ENCODE results near the gene TRIM52. TPM values are rescaled to one million over a fixed set of nuclear protein-coding genes. Genes with fewer than 3 reads are reported as not detected.

Gene TRIM52
- total and polyA plus RNA-seq, 4 donors = 13.2 to 35.8 (median 21.9) TPM

GRCh38 chr5:181235689-181236366, 25.1 kb downstream of the TRIM52 start:
- Histone ChIP-seq H3K27me3 (ENCODE audit: control insufficient read depth, insufficient read depth, low read length) (no peaks in the 10 kb centered on the region), H3K27ac (ENCODE audit: low read depth, low read length) (no peak overlapping the region), H3K9me3 (ENCODE audit: control insufficient read depth, insufficient read depth, low read length) (no peaks in the 10 kb centered on the region), H3K4me1 (ENCODE audit: control insufficient read depth, insufficient read depth, low read length) (peaks cover 17% of the 10 kb centered on the region), H3K36me3 (ENCODE audit: control insufficient read depth, insufficient read depth, low read length) (peaks cover 90% of the 10 kb centered on the region), H3K4me3 (ENCODE audit: low read depth, low read length) (no peak overlapping the region)
- 50% methylated on average over 4 of the region's 5 CpGs for WGBS (ENCODE audit: insufficient coverage)
- no peak for DNase-seq (ENCODE audit: low read depth in 4 of 6, low spot score in 6 of 6)

GRCh38 chr5:181235323-181235688, 25.6 kb downstream of the TRIM52 start:
- 24% methylated on average over 3 of the region's 5 CpGs for WGBS (ENCODE audit: insufficient coverage)
- H3K4me3 ChIP-seq (ENCODE audit: low read depth, low read length) = no peak overlapping the region
- peaks cover 17% of the 10 kb centered on the region for H3K4me1 ChIP-seq (ENCODE audit: control insufficient read depth, insufficient read depth, low read length)
- peaks cover 90% of the 10 kb centered on the region for H3K36me3 ChIP-seq (ENCODE audit: control insufficient read depth, insufficient read depth, low read length)
- no peaks in the 10 kb centered on the region for H3K9me3 ChIP-seq (ENCODE audit: control insufficient read depth, insufficient read depth, low read length)
- H3K27me3 ChIP-seq (ENCODE audit: control insufficient read depth, insufficient read depth, low read length) = no peaks in the 10 kb centered on the region
- H3K27ac ChIP-seq (ENCODE audit: low read depth, low read length) = peak overlapping the region; percentile 25
- DNase-seq (ENCODE audit: low read depth in 4 of 6, low spot score in 6 of 6) = peak in 3 of 6 donors; percentile 49 to 79 (median 77)

DNA sequence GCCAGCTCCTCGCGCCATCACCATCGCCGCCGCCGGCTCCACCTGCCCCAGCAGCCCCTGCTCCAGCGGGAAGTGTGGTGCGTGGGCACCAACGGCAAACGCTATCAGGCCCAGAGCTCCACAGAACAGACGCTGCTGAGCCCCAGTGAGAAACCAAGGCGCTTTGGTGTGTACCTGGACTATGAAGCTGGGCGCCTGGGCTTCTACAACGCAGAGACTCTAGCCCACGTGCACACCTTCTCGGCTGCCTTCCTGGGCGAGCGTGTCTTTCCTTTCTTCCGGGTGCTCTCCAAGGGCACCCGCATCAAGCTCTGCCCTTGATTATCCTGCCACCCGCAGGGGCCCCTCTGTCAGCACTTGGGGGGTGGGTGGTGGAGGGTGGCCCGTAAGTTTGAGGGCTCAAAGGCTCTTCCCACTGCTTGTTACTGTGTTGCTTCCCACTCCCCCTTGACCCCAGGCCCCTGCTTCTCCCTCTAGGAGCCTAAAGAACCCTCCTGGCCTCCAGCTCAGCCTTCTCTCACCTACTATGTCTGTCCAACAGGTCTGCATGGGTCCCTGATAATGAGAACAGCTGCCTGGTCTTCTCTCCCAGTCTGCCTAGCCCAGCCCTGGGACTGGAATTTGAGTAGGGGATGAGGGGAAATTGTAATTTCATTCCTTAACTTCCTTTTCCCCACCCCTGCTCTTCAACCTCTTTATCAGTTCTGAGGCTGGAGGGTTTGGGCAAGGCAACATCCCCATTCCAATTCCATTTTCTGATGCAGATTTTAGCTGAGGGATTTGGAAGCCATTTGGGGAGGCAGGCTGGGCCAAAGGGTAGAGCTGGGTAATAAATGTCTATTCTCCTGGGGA, 26.3 kb downstream of the TRIM52 start:
- H3K9me3 ChIP-seq (ENCODE audit: control insufficient read depth, insufficient read depth, low read length) = no peaks in the 10 kb centered on the region
- DNase-seq (ENCODE audit: low read depth in 4 of 6, low spot score in 6 of 6) = no peak
- no peak overlapping the region for H3K4me3 ChIP-seq (ENCODE audit: low read depth, low read length)
- no peaks in the 10 kb centered on the region for H3K27me3 ChIP-seq (ENCODE audit: control insufficient read depth, insufficient read depth, low read length)
- peaks cover 89% of the 10 kb centered on the region for H3K36me3 ChIP-seq (ENCODE audit: control insufficient read depth, insufficient read depth, low read length)
- peaks cover 17% of the 10 kb centered on the region for H3K4me1 ChIP-seq (ENCODE audit: control insufficient read depth, insufficient read depth, low read length)
- WGBS (ENCODE audit: insufficient coverage) = 88% methylated on average over 19 of the region's 22 CpGs
- H3K27ac ChIP-seq (ENCODE audit: low read depth, low read length) = peak overlapping the region; percentile 25

GRCh38 chr5:181233801-181234454, 27.0 kb downstream of the TRIM52 start:
- Histone ChIP-seq H3K27me3 (ENCODE audit: control insufficient read depth, insufficient read depth, low read length) (no peaks in the 10 kb centered on the region), H3K4me3 (ENCODE audit: low read depth, low read length) (no peak overlapping the region), H3K36me3 (ENCODE audit: control insufficient read depth, insufficient read depth, low read length) (peaks cover 87% of the 10 kb centered on the region), H3K27ac (ENCODE audit: low read depth, low read length) (no peak overlapping the region), H3K4me1 (ENCODE audit: control insufficient read depth, insufficient read depth, low read length) (peaks cover 17% of the 10 kb centered on the region), H3K9me3 (ENCODE audit: control insufficient read depth, insufficient read depth, low read length) (no peaks in the 10 kb centered on the region)
- no peak for DNase-seq (ENCODE audit: low read depth in 4 of 6, low spot score in 6 of 6)
- WGBS (ENCODE audit: insufficient coverage) = 82% methylated on average over 12 of the region's 24 CpGs

- H3K27me3 ChIP-seq (ENCODE audit: control insufficient read depth, insufficient read depth, low read length) = no peaks in the 10 kb centered on the region
- peaks cover 80% of the 10 kb centered on the region for H3K36me3 ChIP-seq (ENCODE audit: control insufficient read depth, insufficient read depth, low read length)
- WGBS (ENCODE audit: insufficient coverage) = 85% methylated on average over 12 of the region's 16 CpGs
- peaks cover 17% of the 10 kb centered on the region for H3K4me1 ChIP-seq (ENCODE audit: control insufficient read depth, insufficient read depth, low read length)
- no peaks in the 10 kb centered on the region for H3K9me3 ChIP-seq (ENCODE audit: control insufficient read depth, insufficient read depth, low read length)
- no peak overlapping the region for H3K27ac ChIP-seq (ENCODE audit: low read depth, low read length)
- DNase-seq (ENCODE audit: low read depth in 4 of 6, low spot score in 6 of 6) = no peak
- no peak overlapping the region for H3K4me3 ChIP-seq (ENCODE audit: low read depth, low read length)
Observed at GRCh38 chr5:181233088-181233800, 27.7 kb downstream of the TRIM52 start.

DNA sequence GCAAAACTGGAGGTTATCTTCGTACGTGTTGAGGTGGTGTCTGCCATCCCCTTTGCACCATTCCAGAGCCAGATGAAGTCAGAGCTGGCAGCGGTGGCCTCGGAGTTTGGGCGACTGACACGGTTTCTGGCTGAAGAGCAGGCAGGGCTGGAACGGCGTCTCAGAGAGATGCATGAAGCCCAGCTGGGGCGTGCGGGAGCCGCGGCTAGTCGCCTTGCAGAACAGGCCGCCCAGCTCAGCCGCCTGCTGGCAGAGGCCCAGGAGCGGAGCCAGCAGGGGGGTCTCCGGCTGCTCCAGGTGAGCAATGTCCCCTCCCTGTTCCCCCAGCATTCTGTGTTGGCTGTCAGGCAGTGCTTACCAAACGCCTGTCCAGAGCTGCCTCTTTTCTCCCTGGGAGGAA, 28.4 kb downstream of the TRIM52 start:
- Histone ChIP-seq H3K4me3 (ENCODE audit: low read depth, low read length) (no peak overlapping the region), H3K27me3 (ENCODE audit: control insufficient read depth, insufficient read depth, low read length) (no peaks in the 10 kb centered on the region), H3K4me1 (ENCODE audit: control insufficient read depth, insufficient read depth, low read length) (peaks cover 17% of the 10 kb centered on the region), H3K27ac (ENCODE audit: low read depth, low read length) (no peak overlapping the region), H3K9me3 (ENCODE audit: control insufficient read depth, insufficient read depth, low read length) (no peaks in the 10 kb centered on the region), H3K36me3 (ENCODE audit: control insufficient read depth, insufficient read depth, low read length) (peaks cover 78% of the 10 kb centered on the region)
- 84% methylated on average over 15 of the region's 18 CpGs for WGBS (ENCODE audit: insufficient coverage)
- no peak for DNase-seq (ENCODE audit: low read depth in 4 of 6, low spot score in 6 of 6)

DNA sequence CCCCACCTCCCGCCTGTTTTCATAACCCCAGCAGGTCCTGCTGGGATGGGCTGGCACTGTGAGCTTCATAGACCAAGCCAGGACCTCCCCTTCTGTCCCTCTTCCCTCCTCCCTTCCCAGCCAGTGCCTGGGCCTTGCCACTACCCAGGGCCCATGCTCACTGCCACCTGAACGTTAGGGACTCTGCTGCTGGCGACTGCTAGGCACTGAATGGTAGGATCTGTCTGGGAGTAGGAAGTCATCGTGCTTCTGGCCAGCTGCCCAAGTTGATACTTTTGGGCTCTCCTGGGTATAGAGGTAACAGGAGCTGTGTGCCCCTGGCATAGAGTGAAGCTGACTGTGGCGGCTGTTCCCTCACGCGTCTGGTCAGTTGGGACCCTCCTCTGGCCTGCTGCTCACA, 29.5 kb downstream of the TRIM52 start:
- Histone ChIP-seq H3K4me1 (ENCODE audit: control insufficient read depth, insufficient read depth, low read length) (peaks cover 17% of the 10 kb centered on the region), H3K4me3 (ENCODE audit: low read depth, low read length) (no peak overlapping the region), H3K27ac (ENCODE audit: low read depth, low read length) (no peak overlapping the region), H3K27me3 (ENCODE audit: control insufficient read depth, insufficient read depth, low read length) (no peaks in the 10 kb centered on the region), H3K9me3 (ENCODE audit: control insufficient read depth, insufficient read depth, low read length) (no peaks in the 10 kb centered on the region), H3K36me3 (ENCODE audit: control insufficient read depth, insufficient read depth, low read length) (peaks cover 77% of the 10 kb centered on the region)
- DNase-seq (ENCODE audit: low read depth in 4 of 6, low spot score in 6 of 6) = no peak
- 93% methylated on average over 6 of the region's 7 CpGs for WGBS (ENCODE audit: insufficient coverage)

DNA sequence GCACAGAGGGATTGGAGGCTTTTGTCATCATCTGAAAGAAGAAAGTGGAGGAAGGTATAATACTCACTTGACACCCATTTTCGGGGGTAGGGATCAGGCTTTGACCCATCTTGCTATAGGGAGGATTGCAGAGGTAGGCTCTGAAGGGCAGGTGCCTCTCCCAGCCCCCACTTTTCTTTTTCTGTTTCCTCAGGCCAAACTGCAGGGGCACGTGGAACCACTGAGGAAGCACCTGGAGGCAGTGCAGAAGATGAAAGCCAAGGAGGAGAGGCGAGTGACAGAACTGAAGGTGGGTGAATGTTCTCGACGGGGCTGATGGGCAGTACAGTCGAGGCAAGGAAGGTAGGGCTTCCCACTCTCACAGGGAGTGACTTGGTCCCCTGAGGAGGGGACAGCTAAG, 30.4 kb downstream of the TRIM52 start:
- no peaks in the 10 kb centered on the region for H3K9me3 ChIP-seq (ENCODE audit: control insufficient read depth, insufficient read depth, low read length)
- 91% methylated on average over 4 of the region's 6 CpGs for WGBS (ENCODE audit: insufficient coverage)

DNA sequence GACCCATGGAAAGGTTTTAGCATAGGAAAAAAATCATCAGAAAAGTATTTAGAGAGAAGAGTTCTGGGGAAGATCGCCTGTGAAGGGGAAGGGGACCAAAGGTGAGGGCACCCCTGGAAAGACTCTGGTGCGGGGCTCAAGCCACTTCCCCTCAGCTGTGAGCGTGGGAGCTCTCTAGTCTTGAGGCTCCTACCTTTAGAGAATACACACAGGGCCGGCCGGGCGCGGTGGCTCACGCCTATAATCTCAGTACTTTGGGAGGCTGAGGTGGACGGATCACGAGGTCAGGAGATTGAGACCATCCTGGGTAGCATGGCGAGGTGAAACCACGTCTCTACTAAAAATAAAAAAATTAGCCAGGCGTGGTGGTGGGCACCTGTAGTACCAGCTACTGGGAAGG, 30.9 kb downstream of the TRIM52 start:
- H3K4me3 ChIP-seq (ENCODE audit: low read depth, low read length) = no peak overlapping the region
- no peak overlapping the region for H3K27ac ChIP-seq (ENCODE audit: low read depth, low read length)
- peaks cover 68% of the 10 kb centered on the region for H3K36me3 ChIP-seq (ENCODE audit: control insufficient read depth, insufficient read depth, low read length)
- H3K4me1 ChIP-seq (ENCODE audit: control insufficient read depth, insufficient read depth, low read length) = peaks cover 9% of the 10 kb centered on the region
- H3K9me3 ChIP-seq (ENCODE audit: control insufficient read depth, insufficient read depth, low read length) = no peaks in the 10 kb centered on the region
- WGBS (ENCODE audit: insufficient coverage) = 95% methylated on average over 13 of the region's 13 CpGs
- no peaks in the 10 kb centered on the region for H3K27me3 ChIP-seq (ENCODE audit: control insufficient read depth, insufficient read depth, low read length)
- no peak for DNase-seq (ENCODE audit: low read depth in 4 of 6, low spot score in 6 of 6)

More for the DNA sequence above, 30.4 kb downstream of the TRIM52 start:
- Histone ChIP-seq H3K4me3 (ENCODE audit: low read depth, low read length) (no peak overlapping the region), H3K4me1 (ENCODE audit: control insufficient read depth, insufficient read depth, low read length) (peaks cover 15% of the 10 kb centered on the region), H3K36me3 (ENCODE audit: control insufficient read depth, insufficient read depth, low read length) (peaks cover 73% of the 10 kb centered on the region), H3K27me3 (ENCODE audit: control insufficient read depth, insufficient read depth, low read length) (no peaks in the 10 kb centered on the region), H3K27ac (ENCODE audit: low read depth, low read length) (no peak overlapping the region)
- DNase-seq (ENCODE audit: low read depth in 4 of 6, low spot score in 6 of 6) = no peak

Measured in spinal cord (tissue), 10 donors.